Vagina (tissue), 2 donors: ENCODE data around the gene FOXL3.
"Not testable (repeated sequence)": the region's sequence is repeated elsewhere in the genome, so short reads cannot be mapped to it uniquely, and the experiment has no call there.

Experiments used
- POLR2A ChIP-seq, 2 donors: fragments of 450-650 bp; IDR thresholded peaks; one replicate each; pipeline ENCODE4 v1.6.1; 2017; ENCODE audit warnings: antibody characterized with exemption in 2 of 2, mild to moderate bottlenecking in 2 of 2, moderate library complexity in 2 of 2
- TF ChIP-seq, protein P1 (sequence below), 3 experiments: fragments of 450-650 bp in 2 of 3; fragments of 200-600 bp in 1 of 3; sonication (generic) in 1 of 3; IDR thresholded peaks; one replicate each; pipeline ENCODE4 v1.5.1; 2017 to 2019; ENCODE audit warnings: antibody characterized with exemption in 3 of 3, mild to moderate bottlenecking in 2 of 3, moderate library complexity in 2 of 3

DNA sequence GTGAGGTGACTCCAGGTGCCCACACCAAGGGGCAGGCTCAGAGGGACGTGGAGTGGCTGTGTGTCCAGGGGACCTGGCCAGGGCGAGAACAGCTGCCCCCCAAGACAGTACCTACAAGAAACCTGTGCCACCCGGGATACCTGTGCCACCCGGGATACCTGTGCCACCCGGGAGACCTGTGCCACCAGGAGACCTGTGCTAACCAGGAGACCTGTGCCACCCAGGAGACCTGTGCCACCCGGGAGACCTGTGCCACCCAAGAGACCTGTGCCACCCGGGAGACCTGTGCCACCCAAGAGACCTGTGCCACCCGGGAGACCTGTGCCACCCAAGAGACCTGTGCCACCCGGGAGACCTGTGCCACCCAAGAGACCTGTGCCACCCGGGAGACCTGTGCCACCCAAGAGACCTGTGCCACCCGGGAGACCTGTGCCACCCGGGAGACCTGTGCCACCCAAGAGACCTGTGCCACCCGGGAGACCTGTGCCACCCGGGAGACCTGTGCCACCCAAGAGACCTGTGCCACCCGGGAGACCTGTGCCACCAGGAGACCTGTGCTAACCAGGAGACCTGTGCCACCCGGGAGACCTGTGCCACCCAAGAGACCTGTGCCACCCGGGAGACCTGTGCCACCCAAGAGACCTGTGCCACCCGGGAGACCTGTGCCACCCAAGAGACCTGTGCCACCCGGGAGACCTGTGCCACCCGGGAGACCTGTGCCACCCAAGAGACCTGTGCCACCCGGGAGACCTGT, 47.0 kb upstream of the FOXL3 start:
- TF ChIP-seq, protein P1, sequence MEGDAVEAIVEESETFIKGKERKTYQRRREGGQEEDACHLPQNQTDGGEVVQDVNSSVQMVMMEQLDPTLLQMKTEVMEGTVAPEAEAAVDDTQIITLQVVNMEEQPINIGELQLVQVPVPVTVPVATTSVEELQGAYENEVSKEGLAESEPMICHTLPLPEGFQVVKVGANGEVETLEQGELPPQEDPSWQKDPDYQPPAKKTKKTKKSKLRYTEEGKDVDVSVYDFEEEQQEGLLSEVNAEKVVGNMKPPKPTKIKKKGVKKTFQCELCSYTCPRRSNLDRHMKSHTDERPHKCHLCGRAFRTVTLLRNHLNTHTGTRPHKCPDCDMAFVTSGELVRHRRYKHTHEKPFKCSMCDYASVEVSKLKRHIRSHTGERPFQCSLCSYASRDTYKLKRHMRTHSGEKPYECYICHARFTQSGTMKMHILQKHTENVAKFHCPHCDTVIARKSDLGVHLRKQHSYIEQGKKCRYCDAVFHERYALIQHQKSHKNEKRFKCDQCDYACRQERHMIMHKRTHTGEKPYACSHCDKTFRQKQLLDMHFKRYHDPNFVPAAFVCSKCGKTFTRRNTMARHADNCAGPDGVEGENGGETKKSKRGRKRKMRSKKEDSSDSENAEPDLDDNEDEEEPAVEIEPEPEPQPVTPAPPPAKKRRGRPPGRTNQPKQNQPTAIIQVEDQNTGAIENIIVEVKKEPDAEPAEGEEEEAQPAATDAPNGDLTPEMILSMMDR (IDR thresholded peaks at IDR 0.05): not testable (repeated sequence)
- not testable (repeated sequence) for TF ChIP-seq POLR2A (IDR thresholded peaks at IDR 0.05)
